MV-4-11 (cell line): ENCODE measurements around the gene KCNA5.

Source experiments
- DNase-seq: peaks from one replicate; lab custom pipeline; 2025; lab: John Stamatoyannopoulos, UW

The KCNA5 gene

DNA sequence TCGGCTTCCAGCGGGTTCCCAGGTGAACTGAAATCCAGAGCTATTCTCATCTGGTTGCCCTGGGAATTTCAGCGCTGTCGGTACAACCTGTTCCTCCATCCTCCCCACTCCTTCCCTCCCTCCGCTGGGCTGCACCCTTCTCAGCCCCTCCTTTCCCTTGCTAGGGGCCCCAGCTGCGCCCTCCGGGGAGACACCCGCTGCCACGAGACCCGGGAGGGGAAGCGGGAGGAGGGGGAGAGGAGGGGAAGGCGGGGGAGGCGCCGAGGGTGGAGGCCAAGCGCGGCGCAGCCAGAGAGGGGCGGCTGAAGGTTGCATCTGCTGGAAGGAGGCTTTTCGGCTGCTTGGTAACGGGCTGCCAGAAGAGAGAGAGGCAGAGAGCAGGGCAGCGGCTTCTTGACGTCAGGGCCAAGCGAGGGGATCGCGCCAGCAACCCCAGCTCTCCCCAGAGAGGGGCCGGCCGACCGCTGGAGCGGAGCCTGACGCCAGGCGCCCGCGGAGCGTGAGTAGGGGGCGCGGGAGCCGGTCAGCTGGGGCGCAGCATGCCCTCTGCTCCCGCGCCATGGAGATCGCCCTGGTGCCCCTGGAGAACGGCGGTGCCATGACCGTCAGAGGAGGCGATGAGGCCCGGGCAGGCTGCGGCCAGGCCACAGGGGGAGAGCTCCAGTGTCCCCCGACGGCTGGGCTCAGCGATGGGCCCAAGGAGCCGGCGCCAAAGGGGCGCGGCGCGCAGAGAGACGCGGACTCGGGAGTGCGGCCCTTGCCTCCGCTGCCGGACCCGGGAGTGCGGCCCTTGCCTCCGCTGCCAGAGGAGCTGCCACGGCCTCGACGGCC lies at the start of gene KCNA5:
Gene KCNA5 (plus strand): TSS at position 291 of the 831 bp plus-strand sequence. CDS start 269 bp downstream, at position 560.
- no peak for DNase-seq

DNA sequence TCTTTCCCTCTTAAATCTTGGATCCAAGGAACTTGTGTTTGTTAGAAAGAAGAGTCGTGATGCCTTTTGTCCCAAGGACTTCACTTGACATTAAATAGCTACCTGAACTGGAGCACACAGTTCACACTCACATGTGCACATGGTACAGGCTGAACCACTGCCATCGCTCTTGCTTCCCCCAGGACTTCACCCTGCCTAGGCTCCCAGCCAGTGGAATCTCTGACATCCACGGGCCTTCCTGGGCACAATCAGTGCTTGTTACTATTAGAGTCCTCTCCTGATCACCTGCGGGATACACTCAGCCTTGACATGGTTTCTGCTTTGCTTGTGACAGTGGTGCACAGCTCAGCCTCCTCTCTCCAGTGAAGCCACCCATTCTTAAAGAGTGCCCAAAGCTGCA lies 49.1 kb upstream of the KCNA5 start:
- no peak for DNase-seq

DNA sequence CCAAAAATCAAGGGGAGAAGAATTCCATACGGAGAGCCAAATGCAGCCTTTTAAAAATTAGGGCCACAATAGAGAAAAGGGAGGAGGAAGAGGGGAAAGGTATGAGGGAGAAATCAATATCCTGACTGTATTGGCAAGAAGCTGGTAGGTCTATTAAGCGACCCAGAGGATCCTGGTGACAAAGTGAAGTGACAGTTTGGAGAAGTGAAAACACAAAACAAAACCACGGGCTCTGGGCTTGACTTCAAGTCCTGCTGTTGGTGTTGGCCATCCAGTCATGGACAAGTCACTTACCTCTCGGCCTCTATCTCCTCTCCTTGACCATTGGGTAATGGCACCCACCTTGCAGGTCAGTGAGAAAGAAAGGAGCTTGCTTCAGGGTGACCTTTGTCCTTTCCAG lies 47.0 kb upstream of the KCNA5 start:
- peak; percentile 38 for DNase-seq

DNA sequence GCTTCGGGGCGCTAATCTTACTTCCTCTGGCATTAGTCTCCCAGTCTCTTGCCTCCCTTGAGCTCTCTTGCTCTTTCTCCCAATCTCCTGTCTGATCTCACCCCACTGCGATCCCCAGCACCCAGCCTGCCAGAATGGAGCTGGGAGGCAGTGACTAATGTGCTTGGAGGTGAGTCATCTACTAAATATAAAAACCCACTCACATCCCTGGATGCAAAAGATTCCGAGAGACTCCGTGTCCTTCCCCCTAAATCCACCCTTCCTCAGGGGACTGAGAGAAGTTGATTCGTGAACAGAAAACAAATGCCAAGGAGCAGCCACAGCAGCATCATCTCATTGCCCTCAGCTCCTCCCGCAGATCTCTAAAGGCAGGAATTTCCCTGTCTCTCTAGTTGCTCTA lies 45.7 kb upstream of the KCNA5 start:
- peak; percentile 3 for DNase-seq

DNA sequence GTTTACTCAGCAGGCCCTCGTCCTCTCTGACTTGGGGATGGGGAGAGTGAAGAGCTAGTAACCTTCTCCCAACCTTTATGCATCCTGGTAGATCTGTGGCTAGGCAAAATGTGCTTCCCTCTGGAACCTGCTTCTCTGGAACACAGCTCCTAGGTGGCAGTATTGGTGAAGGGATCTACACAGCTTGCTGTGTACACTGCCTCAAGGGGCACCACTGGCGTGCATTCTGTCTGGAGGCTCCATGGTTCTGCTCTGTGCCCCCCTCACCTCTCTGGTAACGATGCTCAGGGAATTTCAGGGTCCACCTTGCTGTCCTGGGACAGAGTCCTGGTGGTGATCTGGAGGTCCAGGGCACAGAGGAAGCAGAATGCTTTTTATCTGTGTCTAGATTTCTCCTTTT lies 43.5 kb upstream of the KCNA5 start:
- DNase-seq, result no peak

DNA sequence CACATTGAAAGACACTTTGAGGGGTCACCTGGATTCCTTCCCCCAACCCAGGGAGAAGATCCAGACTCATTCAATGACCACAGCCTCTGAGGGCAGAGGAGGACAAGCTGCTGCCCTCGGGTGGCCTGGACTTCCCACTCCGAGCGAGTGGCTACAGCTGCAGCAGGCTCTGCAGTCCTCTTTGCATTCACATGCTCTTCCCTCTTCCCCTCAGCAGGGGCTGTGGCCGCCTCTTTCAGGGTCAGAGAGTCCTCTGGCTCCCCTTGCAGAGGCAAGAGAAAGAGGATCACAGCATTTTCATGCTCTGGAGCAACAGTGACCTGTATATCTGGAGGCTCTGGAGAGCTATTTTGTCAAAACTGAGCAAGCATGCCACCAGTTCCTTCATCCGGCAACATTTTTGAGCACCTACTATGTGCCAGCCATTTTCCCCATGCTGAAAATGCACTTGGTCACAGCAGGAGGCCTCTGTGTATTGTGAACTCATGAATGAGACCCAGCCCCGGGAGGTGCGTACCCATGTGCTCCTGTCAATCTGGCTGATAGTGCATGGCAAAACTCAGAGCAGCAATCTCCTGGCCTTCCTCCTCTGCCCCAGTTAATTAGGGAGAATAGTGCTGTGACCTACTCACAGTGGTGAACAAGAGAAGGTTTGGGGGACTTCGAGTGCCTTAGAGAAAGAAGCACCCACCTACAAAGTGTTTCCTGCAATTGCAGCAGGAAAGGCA lies 42.9 kb upstream of the KCNA5 start:
- DNase-seq, result no peak

DNA sequence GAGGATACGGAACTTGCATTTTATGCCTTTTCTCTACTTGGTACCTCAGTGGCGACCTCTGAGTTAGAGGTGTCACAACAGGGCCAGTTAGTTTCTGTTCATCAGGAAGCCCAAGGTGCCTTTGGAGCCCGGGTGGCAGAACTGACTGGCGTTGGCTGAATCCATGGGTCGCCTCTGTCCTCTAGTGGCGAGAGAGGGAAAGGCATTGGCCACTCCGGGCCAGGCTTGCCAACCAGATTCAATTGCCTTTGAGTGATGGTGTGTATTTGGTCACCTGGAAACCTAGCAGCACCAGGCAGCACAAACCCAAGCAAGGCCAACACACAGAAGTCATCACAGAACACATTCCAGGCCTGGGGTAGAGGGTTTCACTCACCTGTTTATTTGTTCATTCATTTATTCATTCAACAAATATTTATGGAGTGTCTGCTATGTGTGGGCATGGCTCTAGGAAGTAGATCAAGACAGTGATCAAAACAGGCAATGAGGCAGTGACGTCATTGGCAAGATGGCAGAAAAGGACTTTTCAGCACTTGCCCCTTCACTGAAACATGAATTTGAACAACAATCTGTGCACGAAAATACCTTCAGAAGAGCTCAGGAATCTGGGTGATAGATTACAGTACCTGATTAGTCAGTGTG lies 40.5 kb upstream of the KCNA5 start:
- DNase-seq, result peak; percentile 43

DNA sequence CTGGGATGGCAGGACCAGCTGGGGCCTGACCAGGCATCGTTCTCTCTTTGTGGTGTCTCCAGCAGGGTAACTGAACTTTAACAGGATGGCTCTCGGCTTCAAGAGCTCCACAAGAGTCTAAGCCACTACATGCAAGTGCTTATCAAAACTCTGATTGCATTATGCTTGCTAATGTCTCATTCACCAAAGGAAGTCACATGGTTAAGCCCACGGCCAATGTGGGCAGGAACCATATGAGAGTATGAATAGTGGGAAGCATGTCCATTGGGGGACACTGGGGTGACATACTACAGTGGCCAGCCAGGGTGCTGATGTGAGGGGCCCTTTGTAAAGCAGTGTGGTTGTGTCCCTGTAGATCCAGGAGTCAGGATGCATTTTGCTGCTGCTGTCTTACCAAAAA lies 35.0 kb upstream of the KCNA5 start:
- DNase-seq, result no peak

DNA sequence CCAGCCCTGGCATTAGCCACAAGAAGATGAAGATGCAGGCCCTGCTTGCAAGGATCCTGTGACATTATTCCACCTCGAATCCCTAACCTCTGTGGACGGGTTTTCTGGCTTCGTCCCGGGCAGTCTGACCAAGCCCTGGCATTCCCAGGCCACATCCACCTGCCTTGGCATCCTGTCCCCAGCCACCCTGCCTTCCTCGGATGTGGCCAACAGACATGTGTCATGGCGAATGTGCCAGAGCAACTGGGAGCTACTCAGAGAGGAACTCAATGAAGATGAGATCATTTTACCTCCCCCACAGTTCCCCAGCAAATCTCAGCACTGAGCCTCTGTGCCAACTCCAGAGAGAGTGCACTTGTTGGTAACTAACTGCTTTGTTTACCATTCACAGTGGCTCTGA lies 33.5 kb upstream of the KCNA5 start:
- DNase-seq, result no peak

DNA sequence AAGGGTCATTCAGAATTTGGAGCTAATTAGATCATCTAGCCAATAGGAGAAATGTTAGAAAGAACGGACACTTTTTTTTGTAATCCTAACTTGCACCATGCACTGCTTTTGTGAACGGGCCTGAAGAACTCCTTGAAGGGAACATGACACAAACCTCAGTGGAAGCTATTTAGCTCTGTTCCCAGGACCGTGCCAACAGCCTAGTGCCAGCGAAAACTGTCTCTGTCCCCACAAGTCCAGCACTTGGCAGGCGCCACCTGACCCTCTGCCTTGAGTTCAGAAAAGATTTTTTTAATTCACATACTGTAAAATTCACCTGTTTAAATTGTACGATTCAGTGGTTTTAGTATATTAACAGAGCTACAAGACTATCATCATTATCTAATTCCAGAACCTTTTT lies 31.3 kb upstream of the KCNA5 start:
- no peak for DNase-seq

DNA sequence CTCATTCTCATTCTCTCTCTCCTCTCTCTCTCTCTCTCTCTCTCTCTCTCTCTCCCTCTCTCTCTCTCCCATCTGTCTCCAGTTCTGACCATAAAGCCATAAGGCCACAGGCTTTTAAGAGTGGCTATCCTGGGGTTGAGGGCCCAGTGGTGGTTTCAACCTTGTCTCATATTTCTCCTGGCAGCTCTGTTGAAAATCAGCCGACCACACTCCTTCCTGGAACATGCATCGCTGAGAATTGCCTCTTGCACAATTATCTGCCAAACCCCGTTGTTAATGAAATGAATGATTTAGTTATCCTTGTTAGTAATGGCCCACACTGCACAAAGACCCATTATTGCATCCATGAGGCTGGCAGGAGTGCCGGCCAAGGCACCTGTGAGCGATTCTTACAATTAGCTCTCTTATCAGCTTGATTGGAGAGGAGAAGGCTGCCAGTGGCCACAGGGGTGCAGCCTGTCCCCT lies 30.4 kb upstream of the KCNA5 start:
- DNase-seq, result peak; percentile 85

DNA sequence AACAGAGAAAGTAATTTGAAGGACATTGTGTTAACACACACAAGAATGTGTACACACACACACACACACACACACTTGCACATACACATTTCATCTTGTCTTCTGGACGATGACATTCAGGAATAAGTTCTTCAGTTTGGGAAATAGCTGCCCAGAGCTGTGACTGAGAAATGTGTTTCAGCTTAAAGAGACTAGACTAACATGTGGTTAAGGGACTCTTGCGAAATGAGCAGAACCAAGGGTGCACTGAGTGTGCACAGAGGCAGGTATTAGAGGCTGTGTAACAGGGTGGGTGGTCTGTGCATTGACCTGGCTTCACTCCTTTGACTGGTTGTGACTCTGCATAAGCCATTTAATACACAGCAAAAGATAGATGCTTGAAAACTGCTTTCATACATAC lies 29.4 kb upstream of the KCNA5 start:
- DNase-seq, result peak; percentile 65

DNA sequence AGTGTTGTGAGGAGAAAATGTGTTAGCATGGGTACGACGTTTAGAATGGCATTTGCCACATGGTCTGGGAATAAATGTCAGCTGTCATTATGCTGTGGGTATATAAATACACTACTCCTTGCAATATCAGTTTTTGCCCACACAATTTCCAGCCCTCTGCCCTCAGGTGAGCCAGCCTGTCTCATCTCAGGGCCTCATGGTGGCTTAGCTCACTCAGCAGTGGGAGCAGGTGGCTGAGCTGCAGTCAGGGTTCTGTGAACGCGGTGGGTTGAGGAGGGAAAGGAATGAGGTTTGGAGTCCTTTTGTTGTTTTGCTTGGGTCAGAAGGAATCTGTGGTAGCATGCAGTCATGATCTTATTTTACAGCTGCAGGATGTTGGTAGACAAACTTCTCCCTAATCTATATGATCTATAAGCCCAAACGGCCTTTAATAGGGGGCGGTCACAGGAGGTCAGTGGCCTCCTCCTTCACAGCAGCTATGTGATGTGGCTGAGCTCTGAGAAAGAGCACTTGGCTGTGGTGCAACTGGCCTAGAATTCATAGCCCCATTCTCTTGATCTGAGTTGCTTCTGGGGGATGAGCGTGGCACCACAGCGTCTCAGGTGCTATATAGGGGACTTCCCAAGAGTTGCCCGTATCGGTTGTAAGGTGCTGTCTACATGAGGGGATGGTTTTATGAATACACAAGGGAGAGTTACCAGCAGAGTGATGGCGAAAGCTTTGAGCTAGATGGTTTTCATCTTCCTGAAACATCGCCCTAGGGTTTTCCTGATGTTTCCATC lies 27.8 kb upstream of the KCNA5 start:
- DNase-seq, result no peak

DNA sequence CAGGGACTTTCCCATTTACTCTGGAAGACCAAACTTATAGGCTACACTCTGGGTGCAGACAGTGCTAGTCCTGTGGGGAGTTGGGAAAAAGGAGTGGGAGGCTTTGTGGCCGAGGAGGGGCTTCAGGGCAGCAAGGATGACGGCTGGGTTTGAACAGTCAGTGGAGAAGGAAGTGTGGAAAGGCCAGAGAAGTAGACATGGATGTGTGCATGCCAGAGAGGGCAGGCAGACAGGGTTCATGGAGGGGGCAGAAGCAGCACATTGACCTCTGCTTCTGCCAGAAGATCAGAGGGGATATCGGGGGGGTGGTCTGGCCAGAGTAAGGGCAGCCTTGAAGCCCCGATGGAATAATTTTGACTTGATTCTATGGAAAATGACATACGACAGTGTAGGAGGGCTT lies 27.2 kb upstream of the KCNA5 start:
- no peak for DNase-seq

DNA sequence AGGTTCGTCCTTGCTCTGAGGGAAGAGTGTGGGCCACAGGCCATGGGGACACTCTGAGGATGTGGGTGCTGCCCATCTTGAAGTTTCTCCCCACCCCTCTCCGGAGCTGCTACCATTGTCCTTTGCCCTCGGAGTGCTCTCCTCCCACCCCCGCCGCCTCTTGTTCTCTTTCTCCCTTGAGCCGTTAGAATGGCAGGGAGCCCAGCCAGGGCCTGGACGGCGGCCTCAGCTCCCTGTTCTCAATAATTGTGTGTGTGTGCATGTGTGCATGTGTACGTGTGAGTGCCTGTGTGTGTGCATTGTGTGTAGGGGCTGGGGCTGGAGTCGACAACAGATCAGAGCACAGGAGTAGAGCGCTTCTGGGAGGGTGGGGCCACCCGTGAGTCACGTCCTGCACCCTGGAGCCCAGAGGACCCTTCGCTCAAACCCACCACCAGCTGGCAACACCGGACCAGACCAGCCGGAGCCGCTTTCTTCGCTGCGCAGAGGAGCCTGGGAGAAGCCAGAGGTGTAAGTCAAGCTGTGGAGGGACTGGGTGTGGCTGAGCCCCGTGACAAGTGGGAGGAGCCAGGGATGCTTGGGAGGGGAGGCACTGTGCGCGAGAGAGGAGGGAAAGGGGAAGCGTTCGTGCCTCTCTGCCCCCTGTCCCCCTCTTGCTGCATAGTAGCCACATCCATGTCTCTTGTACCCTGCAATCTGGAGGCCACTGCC lies 25.9 kb upstream of the KCNA5 start:
- DNase-seq, result peak; percentile 32

DNA sequence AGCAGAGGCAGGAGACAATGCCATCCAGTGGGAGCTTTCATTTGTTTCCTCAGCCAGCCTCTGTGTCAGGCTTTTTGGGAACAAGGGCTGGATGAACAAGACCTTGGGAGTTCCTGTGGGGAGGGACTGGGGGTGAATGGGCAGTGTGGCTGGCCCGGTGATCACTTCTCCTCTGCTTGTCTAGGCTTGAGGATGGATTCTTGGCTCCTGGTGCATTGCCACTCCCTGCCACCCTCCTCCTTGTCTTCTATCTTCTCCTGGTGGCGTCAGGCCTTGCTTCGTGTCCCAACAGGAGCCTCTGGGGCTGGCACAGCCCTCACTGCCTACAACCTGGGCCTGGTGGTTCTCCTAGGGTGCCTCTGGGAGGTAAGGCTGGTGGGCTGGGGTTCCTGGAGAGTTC lies 25.0 kb upstream of the KCNA5 start:
- DNase-seq, result no peak

DNA sequence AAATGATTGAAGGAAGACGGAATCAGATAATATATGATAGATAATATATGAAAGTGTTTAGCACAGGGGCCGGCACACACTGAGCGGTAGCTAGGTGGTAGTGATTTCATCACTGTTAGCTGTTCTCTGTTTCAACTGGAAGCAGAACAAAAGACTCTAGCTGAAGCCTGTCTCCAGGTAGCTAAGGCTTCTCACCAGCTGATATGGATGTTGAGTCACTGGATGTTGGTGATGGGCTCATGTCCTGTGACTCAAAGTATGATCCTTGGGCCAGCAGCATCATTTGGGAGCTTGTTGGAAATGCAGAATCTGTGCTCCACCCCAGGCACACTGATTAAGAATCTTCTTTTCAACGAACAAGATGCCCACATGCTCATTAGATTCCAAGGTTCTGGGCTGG lies 21.7 kb upstream of the KCNA5 start:
- DNase-seq, result no peak

DNA sequence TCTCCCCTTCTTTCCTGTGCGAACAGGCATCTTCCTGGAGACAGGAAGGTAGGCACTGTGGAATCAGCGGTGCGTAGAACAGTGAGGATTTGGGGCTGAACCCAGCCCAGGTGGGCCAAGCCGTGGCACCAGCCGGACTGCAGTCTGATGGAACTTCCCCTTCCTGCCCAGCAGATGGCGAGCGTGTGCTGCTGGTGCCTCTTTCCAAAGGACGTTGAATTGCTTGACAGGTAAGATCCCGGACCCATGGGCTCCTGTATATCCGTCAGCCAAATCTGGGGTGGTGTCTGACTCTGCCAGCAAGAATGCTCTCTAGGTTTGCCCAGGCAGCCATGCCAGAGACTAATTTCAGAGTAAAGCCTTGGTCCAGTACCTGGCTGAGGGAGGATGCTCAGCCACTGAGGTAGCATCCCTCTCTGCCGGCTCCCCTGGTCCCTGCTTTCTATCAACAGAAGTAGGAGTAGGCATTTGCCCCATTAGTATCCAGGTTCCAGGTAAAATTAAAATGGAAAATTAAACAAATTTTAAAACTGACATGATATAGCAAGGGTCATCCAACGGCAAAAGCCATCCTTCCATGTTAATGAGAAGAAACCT lies 21.1 kb upstream of the KCNA5 start:
- DNase-seq, result peak; percentile 19

DNA sequence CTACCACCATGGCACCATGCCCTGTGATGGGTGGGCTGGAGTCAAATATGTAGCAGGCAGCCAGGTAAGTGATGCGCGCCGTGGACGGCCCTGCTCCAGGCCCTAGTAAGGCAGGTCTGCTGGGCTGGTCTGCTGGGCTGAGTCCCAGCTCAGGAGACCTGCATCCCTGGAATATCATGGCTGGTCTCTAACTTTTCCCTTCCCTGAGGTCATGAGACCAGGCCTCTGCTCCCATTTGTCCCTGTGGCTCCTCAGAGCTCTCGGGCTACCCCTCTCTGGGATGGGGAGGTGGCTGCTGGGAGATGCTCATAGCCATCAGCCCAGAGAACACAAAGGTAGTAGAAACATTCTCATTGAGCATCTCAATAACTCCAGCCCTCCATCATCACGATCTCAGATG lies 19.8 kb upstream of the KCNA5 start:
- DNase-seq, result no peak

DNA sequence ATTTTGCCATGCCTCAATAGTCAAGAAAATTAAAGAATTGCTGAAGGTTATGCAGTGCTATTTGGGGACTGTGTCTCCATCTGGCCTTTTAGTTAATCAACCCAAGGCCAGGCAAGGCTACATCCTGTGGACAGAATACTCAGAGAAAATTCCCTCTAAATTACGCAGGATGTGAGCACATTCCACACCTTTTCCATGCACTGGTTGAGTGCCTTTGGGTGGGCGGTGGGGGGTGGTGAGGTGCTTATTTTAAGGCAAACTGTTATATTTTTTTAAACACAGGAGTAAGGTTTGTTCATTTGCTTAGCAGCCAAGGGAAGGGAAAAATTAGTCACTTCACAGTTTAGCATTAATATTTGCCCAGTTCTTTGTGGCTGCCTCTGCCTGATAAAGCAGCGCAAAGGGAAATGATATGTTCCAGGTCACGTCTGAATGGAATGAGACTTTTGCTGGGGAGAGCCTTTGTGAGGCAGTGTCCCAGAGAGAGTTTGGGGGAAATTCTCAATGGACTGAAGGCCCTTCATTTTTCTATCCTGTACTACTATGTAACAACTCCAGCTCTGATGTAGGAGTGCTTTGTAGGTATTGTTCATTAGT lies 17.2 kb upstream of the KCNA5 start:
- no peak for DNase-seq
